Measurements from ENCODE around the gene UBN1.

- TF ChIP-seq, protein P1, sequence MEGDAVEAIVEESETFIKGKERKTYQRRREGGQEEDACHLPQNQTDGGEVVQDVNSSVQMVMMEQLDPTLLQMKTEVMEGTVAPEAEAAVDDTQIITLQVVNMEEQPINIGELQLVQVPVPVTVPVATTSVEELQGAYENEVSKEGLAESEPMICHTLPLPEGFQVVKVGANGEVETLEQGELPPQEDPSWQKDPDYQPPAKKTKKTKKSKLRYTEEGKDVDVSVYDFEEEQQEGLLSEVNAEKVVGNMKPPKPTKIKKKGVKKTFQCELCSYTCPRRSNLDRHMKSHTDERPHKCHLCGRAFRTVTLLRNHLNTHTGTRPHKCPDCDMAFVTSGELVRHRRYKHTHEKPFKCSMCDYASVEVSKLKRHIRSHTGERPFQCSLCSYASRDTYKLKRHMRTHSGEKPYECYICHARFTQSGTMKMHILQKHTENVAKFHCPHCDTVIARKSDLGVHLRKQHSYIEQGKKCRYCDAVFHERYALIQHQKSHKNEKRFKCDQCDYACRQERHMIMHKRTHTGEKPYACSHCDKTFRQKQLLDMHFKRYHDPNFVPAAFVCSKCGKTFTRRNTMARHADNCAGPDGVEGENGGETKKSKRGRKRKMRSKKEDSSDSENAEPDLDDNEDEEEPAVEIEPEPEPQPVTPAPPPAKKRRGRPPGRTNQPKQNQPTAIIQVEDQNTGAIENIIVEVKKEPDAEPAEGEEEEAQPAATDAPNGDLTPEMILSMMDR (IDR thresholded peaks at IDR 0.05) = no peak
- TF ChIP-seq REST (IDR thresholded peaks at IDR 0.05; ENCODE audit: insufficient read depth in 1 of 2, low read depth in 2 of 2, low read length in 1 of 2) (no peak), SIN3A (IDR thresholded peaks at IDR 0.05; ENCODE audit: borderline replicate concordance, insufficient read depth, low read depth, low read length) (no peak), POLR2AphosphoS5 (IDR thresholded peaks at IDR 0.05; ENCODE audit: low read depth, low read length) (no peak)
Measured at GRCh38 chr16:4865231-4865860, 18.1 kb downstream of the UBN1 start.
